HFFc6 (cell line): Measurements from ENCODE around the gene NAA35. TPM values are rescaled to one million over a fixed set of nuclear protein-coding genes. Genes with fewer than 3 reads are reported as not detected.

Experiments used
- DNase-seq: peaks from one replicate; pipeline ENCODE4 v3.0.0-alpha.2; 2018
- H3K27ac Mint-ChIP-seq: 2 replicates; pipeline ENCODE4 v1.8.0; 2020; ENCODE audit warnings: mild to moderate bottlenecking, mixed read lengths
- H3K27me3 Mint-ChIP-seq: 2 replicates; pipeline ENCODE4 v1.8.0; 2021; ENCODE audit warnings: mild to moderate bottlenecking, moderate library complexity, mixed read lengths; ENCODE audit not compliant: insufficient read depth
- H3K36me3 Mint-ChIP-seq: 2 replicates; pipeline ENCODE4 v1.8.0; 2021; ENCODE audit warnings: low read depth, mixed read lengths
- H3K4me1 Mint-ChIP-seq: 2 replicates; pipeline ENCODE4 v1.8.0; 2020; ENCODE audit warnings: low read depth, mixed read lengths
- H3K4me3 Mint-ChIP-seq: 2 replicates; pipeline ENCODE4 v1.8.0; 2020; ENCODE audit warnings: mild to moderate bottlenecking, moderate library complexity, mixed read lengths
- H3K9me3 Mint-ChIP-seq: 2 replicates; pipeline ENCODE4 v1.8.0; 2020; ENCODE audit warnings: mild to moderate bottlenecking, mixed read lengths
- CTCF ChIP-seq: fragments of 200-600 bp; sonication (generic); IDR thresholded peaks from 2 replicates; pipeline ENCODE4 v1.5.0; 2021; ENCODE audit warnings: antibody characterized with exemption, mild to moderate bottlenecking
- total RNA-seq, 6 experiments: library from RNA; stranded (reverse); fragmentation: NEBNext Ultra II Directional; extraction: Animal tissue kit (Norgen Biotek cat#: 25700); gene quantifications; 2 replicates in 1 of 6; 3 replicates in 5 of 6; pipeline ENCODE4 v1.2.3, GENCODE V29; 2021

The NAA35 gene
- total RNA-seq, 6 experiments from 2014 or later = 20.1 to 22.8 (median 21.7) TPM

- Mint-ChIP-seq H3K27ac (no peak overlapping the region), H3K9me3 (no peaks in the 10 kb centered on the region), H3K36me3 (peaks cover 55% of the 10 kb centered on the region), H3K27me3 (no peaks in the 10 kb centered on the region), H3K4me1 (no peaks in the 10 kb centered on the region), H3K4me3 (no peak overlapping the region)
- DNase-seq = no peak
- no peak for TF ChIP-seq CTCF
Observed at GRCh38 chr9:85981369-85981768, 40.4 kb downstream of the NAA35 start.

GRCh38 chr9:85984457-85984856 is 43.5 kb downstream of the NAA35 start:
- no peaks in the 10 kb centered on the region for H3K9me3 Mint-ChIP-seq
- no peaks in the 10 kb centered on the region for H3K27me3 Mint-ChIP-seq
- no peak overlapping the region for H3K27ac Mint-ChIP-seq
- H3K4me3 Mint-ChIP-seq = no peak overlapping the region
- DNase-seq = no peak
- H3K36me3 Mint-ChIP-seq = peaks cover 57% of the 10 kb centered on the region
- no peaks in the 10 kb centered on the region for H3K4me1 Mint-ChIP-seq
- TF ChIP-seq CTCF = no peak

GRCh38 chr9:85987236-85987635 is 46.3 kb downstream of the NAA35 start:
- DNase-seq = no peak

GRCh38 chr9:85994191-85994590 is 53.2 kb downstream of the NAA35 start:
- no peaks in the 10 kb centered on the region for H3K9me3 Mint-ChIP-seq
- H3K36me3 Mint-ChIP-seq = peaks cover 28% of the 10 kb centered on the region
- no peaks in the 10 kb centered on the region for H3K27me3 Mint-ChIP-seq
- no peak overlapping the region for H3K4me3 Mint-ChIP-seq
- no peak for TF ChIP-seq CTCF
- no peak for DNase-seq
- H3K27ac Mint-ChIP-seq = no peak overlapping the region
- H3K4me1 Mint-ChIP-seq = no peaks in the 10 kb centered on the region

More at GRCh38 chr9:85987236-85987635, 46.3 kb downstream of the NAA35 start:
- H3K9me3 Mint-ChIP-seq = no peaks in the 10 kb centered on the region
- H3K4me1 Mint-ChIP-seq = no peaks in the 10 kb centered on the region
- no peak for TF ChIP-seq CTCF
- no peak overlapping the region for H3K4me3 Mint-ChIP-seq
- no peak overlapping the region for H3K27ac Mint-ChIP-seq
- H3K36me3 Mint-ChIP-seq = peaks cover 58% of the 10 kb centered on the region
- H3K27me3 Mint-ChIP-seq = no peaks in the 10 kb centered on the region

- Mint-ChIP-seq H3K4me1 (no peaks in the 10 kb centered on the region), H3K36me3 (peaks cover 26% of the 10 kb centered on the region), H3K4me3 (no peak overlapping the region), H3K9me3 (no peaks in the 10 kb centered on the region), H3K27me3 (no peaks in the 10 kb centered on the region), H3K27ac (no peak overlapping the region)
- TF ChIP-seq CTCF = no peak
- no peak for DNase-seq
Observed at GRCh38 chr9:85995097-85995496, 54.2 kb downstream of the NAA35 start.

- DNase-seq = no peak
- H3K4me3 Mint-ChIP-seq = no peak overlapping the region
- no peak for TF ChIP-seq CTCF
- peaks cover 29% of the 10 kb centered on the region for H3K36me3 Mint-ChIP-seq
- no peaks in the 10 kb centered on the region for H3K9me3 Mint-ChIP-seq
- H3K4me1 Mint-ChIP-seq = no peaks in the 10 kb centered on the region
- no peaks in the 10 kb centered on the region for H3K27me3 Mint-ChIP-seq
- H3K27ac Mint-ChIP-seq = no peak overlapping the region
Observed at GRCh38 chr9:85995599-85995998, 54.7 kb downstream of the NAA35 start.
